NK-92 (cell line): ENCODE measurements around the gene A1CF.
"Not testable (repeated sequence)": the region's sequence is repeated elsewhere in the genome, so short reads cannot be mapped to it uniquely, and the experiment has no call there.

Experiments used
- DNase-seq: peaks from one replicate; lab custom pipeline; 2025; ENCODE audit not compliant: unreplicated experiment; lab: John Stamatoyannopoulos, UW

Gene A1CF

GRCh38 chr10:50788951-50789945 is 96.2 kb downstream of the A1CF start:
- DNase-seq = no peak

GRCh38 chr10:50787962-50788361 is 97.5 kb downstream of the A1CF start:
- not testable (repeated sequence) for DNase-seq

- not testable (repeated sequence) for DNase-seq
These were observed 103.4 kb downstream of the A1CF start for GRCh38 chr10:50782017-50782416.

GRCh38 chr10:50780036-50780435 is 105.4 kb downstream of the A1CF start:
- DNase-seq = not testable (repeated sequence)

- not testable (repeated sequence) for DNase-seq
These were observed 110.6 kb downstream of the A1CF start for GRCh38 chr10:50774868-50775267.

DNA sequence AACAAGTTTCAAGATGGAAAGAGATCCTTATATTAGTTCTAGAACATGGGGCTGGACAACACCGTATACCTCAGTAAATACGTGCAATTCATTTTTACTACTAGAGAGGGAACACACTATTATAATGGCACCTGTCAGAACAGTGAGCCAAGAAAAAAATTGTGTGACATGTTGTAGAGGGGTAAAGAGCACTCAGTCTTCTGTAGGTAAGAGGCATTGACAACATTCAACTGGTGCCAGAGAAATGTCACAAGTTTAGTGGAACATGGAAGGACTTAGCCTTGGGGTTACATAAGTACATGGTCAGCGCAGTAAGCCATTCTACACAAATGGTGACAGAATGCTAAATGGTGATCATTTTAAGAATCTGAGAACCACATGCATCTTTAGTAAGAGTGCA is 113.4 kb downstream of the A1CF start:
- DNase-seq = not testable (repeated sequence)

DNA sequence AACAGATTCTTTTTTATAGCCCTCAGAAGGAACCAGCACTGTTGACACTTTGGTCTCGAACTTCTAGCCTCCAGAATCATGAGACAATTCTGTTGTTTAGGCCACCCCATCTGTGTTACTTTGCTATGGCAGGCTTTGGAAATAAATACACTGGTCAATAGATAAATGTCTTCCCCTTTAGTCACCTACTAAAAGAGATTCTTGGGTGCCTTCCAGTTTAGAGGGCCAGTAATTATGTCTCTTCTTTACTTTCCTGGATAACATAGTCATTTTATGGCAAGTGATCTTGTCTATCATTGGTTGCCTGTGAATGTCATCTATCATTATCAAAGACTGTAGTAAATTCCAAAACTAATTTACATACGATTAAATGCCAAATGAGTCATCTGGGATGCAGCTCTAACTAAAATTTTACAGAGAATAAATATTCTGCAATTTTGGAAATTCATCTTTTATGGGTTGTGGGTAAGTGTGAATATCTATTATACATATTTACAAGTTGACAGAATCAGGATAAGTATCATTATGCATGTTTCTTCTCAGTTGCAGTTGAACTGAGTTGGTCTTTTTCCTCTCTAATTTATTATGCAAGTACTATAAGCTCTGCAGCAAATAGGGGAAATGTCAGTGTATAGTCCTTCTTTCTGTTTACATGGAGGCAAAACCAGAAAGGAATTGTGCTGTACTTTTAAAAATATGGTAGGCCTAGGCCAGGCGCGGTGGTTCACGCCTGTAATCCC is 118.5 kb downstream of the A1CF start:
- DNase-seq = not testable (repeated sequence)
